ENCODE measurements around the gene IL22RA1. TPM values are rescaled to one million over a fixed set of nuclear protein-coding genes. Genes with fewer than 3 reads are reported as not detected.

Gene IL22RA1
- total RNA-seq, 1 donor: 0.09 TPM

DNA sequence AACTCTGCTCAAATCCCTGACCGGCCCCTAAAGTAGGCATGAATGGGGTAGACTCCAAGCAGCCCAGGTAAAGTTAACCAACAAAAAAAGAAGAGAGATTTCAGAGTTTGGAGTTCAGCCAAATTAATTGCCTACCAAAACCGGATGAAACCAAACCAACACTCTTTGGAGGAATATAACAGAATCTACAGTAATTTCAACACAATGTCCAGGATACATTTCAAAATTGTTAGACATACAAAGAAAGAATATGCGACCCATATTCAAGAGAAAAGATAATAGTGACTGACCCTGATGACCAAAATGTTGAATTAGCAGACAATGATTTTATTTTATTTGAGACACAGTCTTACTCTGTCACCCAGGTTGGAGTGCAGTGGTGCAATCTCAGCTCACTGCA, 12.6 kb downstream of the IL22RA1 start:
- TF ChIP-seq, protein P1, sequence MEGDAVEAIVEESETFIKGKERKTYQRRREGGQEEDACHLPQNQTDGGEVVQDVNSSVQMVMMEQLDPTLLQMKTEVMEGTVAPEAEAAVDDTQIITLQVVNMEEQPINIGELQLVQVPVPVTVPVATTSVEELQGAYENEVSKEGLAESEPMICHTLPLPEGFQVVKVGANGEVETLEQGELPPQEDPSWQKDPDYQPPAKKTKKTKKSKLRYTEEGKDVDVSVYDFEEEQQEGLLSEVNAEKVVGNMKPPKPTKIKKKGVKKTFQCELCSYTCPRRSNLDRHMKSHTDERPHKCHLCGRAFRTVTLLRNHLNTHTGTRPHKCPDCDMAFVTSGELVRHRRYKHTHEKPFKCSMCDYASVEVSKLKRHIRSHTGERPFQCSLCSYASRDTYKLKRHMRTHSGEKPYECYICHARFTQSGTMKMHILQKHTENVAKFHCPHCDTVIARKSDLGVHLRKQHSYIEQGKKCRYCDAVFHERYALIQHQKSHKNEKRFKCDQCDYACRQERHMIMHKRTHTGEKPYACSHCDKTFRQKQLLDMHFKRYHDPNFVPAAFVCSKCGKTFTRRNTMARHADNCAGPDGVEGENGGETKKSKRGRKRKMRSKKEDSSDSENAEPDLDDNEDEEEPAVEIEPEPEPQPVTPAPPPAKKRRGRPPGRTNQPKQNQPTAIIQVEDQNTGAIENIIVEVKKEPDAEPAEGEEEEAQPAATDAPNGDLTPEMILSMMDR (IDR thresholded peaks at IDR 0.05; ENCODE audit: insufficient read depth, low read length): no peak
- no peak for DNase-seq (ENCODE audit: low read depth)
- no peak overlapping the region for H3K4me3 ChIP-seq (ENCODE audit: low read depth, low read length)

DNA sequence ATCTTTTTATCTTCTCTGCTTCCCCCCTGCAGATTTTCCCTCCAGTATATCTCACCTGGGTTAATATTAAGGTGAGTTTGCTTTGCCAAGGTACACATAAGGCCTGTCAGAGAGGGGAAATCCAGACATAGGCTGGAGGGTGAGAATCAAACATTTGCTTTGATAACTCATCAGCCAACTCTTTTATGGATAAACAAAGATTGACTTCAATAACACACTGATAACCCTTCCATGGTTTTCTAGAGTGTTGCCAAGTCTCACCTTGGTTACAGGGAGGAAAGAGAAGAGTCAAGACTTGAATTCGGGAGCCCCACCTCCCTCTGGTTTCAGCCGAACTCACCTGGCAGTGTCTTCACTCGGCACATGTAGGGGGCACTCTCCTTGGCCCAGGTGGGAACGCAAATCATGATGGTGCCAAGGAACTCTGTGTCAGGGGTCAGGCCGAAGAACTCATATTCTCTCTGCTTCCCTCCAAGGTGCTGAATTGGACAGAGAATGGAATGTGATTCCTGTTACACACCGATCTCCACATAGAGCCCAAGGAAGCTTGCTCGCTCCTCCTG, 15.1 kb downstream of the IL22RA1 start:
- no peak for DNase-seq (ENCODE audit: low read depth)
- TF ChIP-seq, protein P1 (IDR thresholded peaks at IDR 0.05; ENCODE audit: insufficient read depth, low read length): no peak
- H3K4me3 ChIP-seq (ENCODE audit: low read depth, low read length): no peak overlapping the region

DNA sequence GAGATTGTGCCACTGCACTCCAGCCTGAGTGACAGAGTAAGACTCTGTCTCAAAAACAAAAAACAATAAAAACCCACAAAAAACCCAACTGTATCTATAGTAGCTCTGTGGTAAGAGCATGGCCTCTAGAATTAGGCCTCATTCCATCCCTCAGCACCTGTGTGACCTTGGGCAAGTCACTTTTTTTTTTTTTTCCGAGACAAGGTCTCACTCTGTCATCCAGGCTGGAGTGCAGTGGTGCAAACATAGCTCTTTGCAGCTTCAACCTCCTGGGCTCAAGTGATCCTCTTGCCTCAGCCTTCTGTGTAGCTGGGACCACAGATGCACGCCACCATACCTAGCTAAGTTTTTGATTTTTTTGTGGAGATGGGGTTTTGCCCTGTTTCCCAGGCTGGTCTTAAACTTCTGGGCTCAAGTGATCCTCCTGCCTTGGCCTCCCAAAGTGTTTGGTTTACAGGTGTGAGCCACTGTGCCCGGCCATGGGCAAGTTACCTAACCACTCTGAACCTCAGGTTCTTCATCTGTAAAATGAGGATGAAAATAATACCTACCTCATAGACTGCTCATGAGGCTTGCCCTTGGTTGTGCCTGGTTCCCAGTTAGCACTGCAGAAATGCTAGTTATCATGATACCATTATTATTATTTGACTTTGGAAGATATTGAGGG, 15.7 kb downstream of the IL22RA1 start:
- TF ChIP-seq, protein P1 (IDR thresholded peaks at IDR 0.05; ENCODE audit: insufficient read depth, low read length): no peak
- no peak overlapping the region for H3K4me3 ChIP-seq (ENCODE audit: low read depth, low read length)
- DNase-seq (ENCODE audit: low read depth): no peak

DNA sequence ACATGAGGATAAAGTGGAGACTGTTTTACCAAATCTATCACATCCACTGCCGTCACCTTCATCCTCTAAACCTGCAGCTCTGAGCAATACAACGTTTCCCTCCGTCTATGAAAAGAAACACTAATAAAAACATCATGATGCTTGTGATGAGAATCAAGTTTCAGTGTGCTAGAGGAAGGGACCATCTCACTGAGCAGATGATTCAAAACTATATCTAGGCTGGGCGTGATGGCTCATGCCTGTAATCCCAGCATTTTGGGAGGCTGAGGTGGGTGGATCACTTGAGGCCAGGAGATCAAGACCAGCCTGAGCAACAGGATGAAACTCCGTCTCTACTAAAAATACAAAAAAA, 16.3 kb downstream of the IL22RA1 start:
- DNase-seq (ENCODE audit: low read depth): no peak
- TF ChIP-seq, protein P1 (IDR thresholded peaks at IDR 0.05; ENCODE audit: insufficient read depth, low read length): no peak
- no peak overlapping the region for H3K4me3 ChIP-seq (ENCODE audit: low read depth, low read length)

DNA sequence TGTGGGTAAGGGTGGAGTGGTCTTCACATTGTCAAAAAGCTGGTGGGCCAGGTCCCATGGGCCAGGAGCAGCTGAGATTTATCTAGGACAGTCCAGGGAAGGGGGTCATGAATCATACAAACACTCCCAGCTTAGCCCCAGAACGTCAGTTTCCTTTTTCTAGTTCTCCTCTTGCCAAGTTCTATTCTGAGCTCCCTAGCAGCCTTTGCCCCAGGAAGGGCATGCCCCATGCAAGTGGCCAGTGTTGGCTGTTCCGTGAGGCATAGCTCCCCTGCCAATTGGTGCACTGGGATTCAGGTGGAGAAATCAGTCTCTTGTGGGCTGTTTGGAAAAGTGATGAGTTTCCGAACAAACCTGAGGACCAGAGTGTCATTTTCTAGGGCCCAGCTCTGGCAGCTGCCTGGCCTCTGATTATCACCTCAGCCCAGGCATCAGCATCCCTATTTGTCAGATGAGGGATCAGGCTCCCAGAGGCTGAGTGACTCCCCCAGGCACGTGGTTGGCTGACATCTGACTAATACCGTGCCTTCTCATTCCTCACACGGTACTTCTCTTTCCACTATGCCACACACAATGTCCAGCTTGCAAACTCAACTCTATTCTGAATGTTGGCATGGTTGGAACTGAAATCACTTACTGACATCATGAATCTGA, 16.8 kb downstream of the IL22RA1 start:
- DNase-seq (ENCODE audit: low read depth): peak; percentile 34

DNA sequence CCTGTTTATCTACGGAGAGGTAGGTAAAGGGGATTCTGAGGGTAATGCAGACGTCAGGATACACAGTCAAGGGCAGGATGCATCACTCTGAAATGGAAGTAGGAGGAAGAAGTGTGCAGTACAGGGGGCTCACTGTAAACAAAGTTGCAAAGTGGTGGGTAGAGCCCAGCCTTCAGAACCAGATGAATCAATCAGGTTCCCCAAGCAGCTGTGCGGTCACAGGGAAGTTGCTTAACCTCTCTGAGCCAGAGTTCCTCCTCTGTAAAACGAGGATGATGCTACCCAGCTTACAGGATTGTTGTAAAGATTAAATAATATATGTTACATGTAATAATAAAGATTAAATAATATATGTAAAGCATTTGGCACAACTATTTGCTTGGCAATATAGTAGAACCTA, 17.5 kb downstream of the IL22RA1 start:
- no peak overlapping the region for H3K4me3 ChIP-seq (ENCODE audit: low read depth, low read length)
- DNase-seq (ENCODE audit: low read depth): no peak
- TF ChIP-seq, protein P1 (IDR thresholded peaks at IDR 0.05; ENCODE audit: insufficient read depth, low read length): no peak

More for the DNA sequence above, 16.8 kb downstream of the IL22RA1 start:
- no peak overlapping the region for H3K4me3 ChIP-seq (ENCODE audit: low read depth, low read length)
- TF ChIP-seq, protein P1 (IDR thresholded peaks at IDR 0.05; ENCODE audit: insufficient read depth, low read length): no peak

All from fibroblast of the aortic adventitia (primary cell).